IMR-90 (cell line): ENCODE results near the gene ELMO1. TPM values are rescaled to one million over a fixed set of nuclear protein-coding genes. Genes with fewer than 3 reads are reported as not detected.

Experiments used
- ATAC-seq: fragments of 200-7000 bp; cut with Tn5 transposase; 2 replicates; pipeline ENCODE4 v1.9.1; 2020; ENCODE audit warnings: low read depth, mild to moderate bottlenecking, moderate library complexity
- BruUV-seq: library from RNA; stranded (reverse); fragments of 400-500 nt; replicated peaks from 2 replicates; lab custom pipeline; 2021; lab: Mats Ljungman, UMichigan
- CTCF ChIA-PET: fragments of 300-600 bp; formaldehyde crosslinking; extraction: SDS; loops from one replicate; lab custom pipeline; 2021; ENCODE audit warnings: antibody characterized with exemption; lab: Yijun Ruan, JAX
- POLR2A ChIA-PET: fragments of 300-600 bp; sonication (Branson Sonifier 250); formaldehyde crosslinking; loops from one replicate; lab custom pipeline; 2022; ENCODE audit warnings: antibody characterized with exemption; ENCODE audit not compliant: unreplicated experiment; lab: Charles Lee
- DNase-seq: peaks from one replicate; pipeline ENCODE4 v3.0.0; 2013
- H2AFZ ChIP-seq: replicated peaks from 2 replicates; pipeline ENCODE3; 2013; ENCODE audit warnings: low read length, mild to moderate bottlenecking; ENCODE audit not compliant: poor library complexity
- H2AK5ac ChIP-seq: 2 replicates; pipeline ENCODE4 v1.6.1; 2013; ENCODE audit warnings: low read depth, low read length, inconsistent platforms
- H2AK9ac ChIP-seq: replicated peaks from 2 replicates; pipeline ENCODE3; 2013; ENCODE audit warnings: mild to moderate bottlenecking, low read depth, low read length, moderate library complexity; ENCODE audit not compliant: poor library complexity
- H2BK120ac ChIP-seq: 2 replicates; pipeline ENCODE4 v1.6.1; 2013; ENCODE audit warnings: low read depth, low read length, inconsistent platforms
- H2BK15ac ChIP-seq: 3 replicates; pipeline ENCODE4 v1.6.1; 2013; ENCODE audit warnings: low read depth, low read length, inconsistent platforms
- H2BK20ac ChIP-seq: 2 replicates; pipeline ENCODE4 v1.6.1; 2013; ENCODE audit warnings: low read depth, mild to moderate bottlenecking, inconsistent platforms, low read length, moderate library complexity
- H2BK5ac ChIP-seq: 2 replicates; pipeline ENCODE4 v1.6.1; 2013; ENCODE audit warnings: mild to moderate bottlenecking, low read depth, low read length, inconsistent platforms; ENCODE audit not compliant: poor library complexity, severe bottlenecking
- H3K14ac ChIP-seq: replicated peaks from 2 replicates; pipeline ENCODE4 v1.6.1; 2013; ENCODE audit warnings: low read depth, low read length, inconsistent platforms
- H3K18ac ChIP-seq: 2 replicates; pipeline ENCODE4 v1.6.1; 2013; ENCODE audit warnings: low read depth, low read length, control low read depth
- H3K23ac ChIP-seq: 2 replicates; pipeline ENCODE4 v1.6.1; 2013; ENCODE audit warnings: low read depth, low read length, inconsistent platforms
- H3K27ac ChIP-seq: 2 replicates; pipeline ENCODE4 v1.5.1; 2013; ENCODE audit warnings: mild to moderate bottlenecking, control low read depth, low read length; ENCODE audit not compliant: insufficient read depth
- H3K27me3 ChIP-seq: 2 replicates; pipeline ENCODE4 v1.6.1; 2013; ENCODE audit warnings: low read length; ENCODE audit not compliant: control insufficient read depth, insufficient read depth
- H3K36me3 ChIP-seq: 2 replicates; pipeline ENCODE4 v1.6.1; 2013; ENCODE audit warnings: low read length, mixed read lengths; ENCODE audit not compliant: control insufficient read depth, insufficient read depth
- H3K4ac ChIP-seq: 2 replicates; pipeline ENCODE4 v1.6.1; 2013; ENCODE audit warnings: low read depth, low read length, inconsistent platforms
- H3K4me1 ChIP-seq: 2 replicates; pipeline ENCODE4 v1.6.1; 2013; ENCODE audit warnings: low read length, mixed read lengths; ENCODE audit not compliant: control insufficient read depth, insufficient read depth
- H3K4me2 ChIP-seq: 2 replicates; pipeline ENCODE4 v1.6.1; 2013; ENCODE audit warnings: low read depth, mild to moderate bottlenecking, control low read depth, low read length, moderate library complexity
- H3K4me3 ChIP-seq: 2 replicates; pipeline ENCODE4 v1.5.1; 2013; ENCODE audit warnings: low read depth, mild to moderate bottlenecking, control low read depth, low read length, moderate library complexity; ENCODE audit not compliant: insufficient read depth
- H3K56ac ChIP-seq: 2 replicates; pipeline ENCODE4 v1.6.1; 2013; ENCODE audit warnings: low read length, inconsistent platforms; ENCODE audit not compliant: insufficient read depth; ENCODE audit errors: extremely low read depth
- H3K79me1 ChIP-seq, 2 experiments: 2 replicates each; pipeline ENCODE4 v1.6.1; 2013; ENCODE audit warnings: low read length in 2 of 2, inconsistent platforms in 1 of 2, low read depth in 1 of 2
- H3K9ac ChIP-seq: 2 replicates; pipeline ENCODE4 v1.6.1; 2013; ENCODE audit warnings: low read depth, low read length, control low read depth
- H3K9me1 ChIP-seq: 2 replicates; pipeline ENCODE4 v1.6.1; 2013; ENCODE audit warnings: low read length, inconsistent platforms; ENCODE audit not compliant: insufficient read depth
- H3K9me3 ChIP-seq: 2 replicates; pipeline ENCODE4 v1.6.1; 2013; ENCODE audit warnings: low read length; ENCODE audit not compliant: control insufficient read depth, insufficient read depth
- H4K20me1 ChIP-seq: 2 replicates; pipeline ENCODE4 v1.6.1; 2013; ENCODE audit warnings: low read length, inconsistent platforms; ENCODE audit not compliant: insufficient read depth
- H4K5ac ChIP-seq: 2 replicates; pipeline ENCODE4 v1.6.1; 2013; ENCODE audit warnings: mild to moderate bottlenecking, low read depth, low read length, control low read depth
- H4K8ac ChIP-seq, 2 experiments: 2 replicates each; pipeline ENCODE4 v1.6.1; 2013; ENCODE audit warnings: low read depth in 2 of 2, low read length in 2 of 2, control low read depth in 1 of 2, inconsistent platforms in 1 of 2
- H4K91ac ChIP-seq: 2 replicates; pipeline ENCODE4 v1.6.1; 2013; ENCODE audit warnings: low read depth, low read length, inconsistent platforms; ENCODE audit not compliant: insufficient read depth
- BHLHE40 ChIP-seq: fragments of 150-350 bp; IDR thresholded peaks from 2 replicates; pipeline ENCODE4 v1.6.1; 2016; ENCODE audit warnings: mild to moderate bottlenecking, low read depth, low read length
- CEBPB ChIP-seq: IDR thresholded peaks from 2 replicates; pipeline ENCODE4 v1.6.1; 2012; ENCODE audit warnings: low read depth, low read length, improper control_type of control experiment
- FOS ChIP-seq: fragments of 150-350 bp; IDR thresholded peaks from 2 replicates; pipeline ENCODE4 v1.6.1; 2016; ENCODE audit warnings: low read depth, low read length
- MXI1 ChIP-seq: IDR thresholded peaks from 2 replicates; pipeline ENCODE4 v1.6.1; 2012; ENCODE audit warnings: low read depth, mild to moderate bottlenecking, low read length, moderate library complexity, borderline replicate concordance
- POLR2A ChIP-seq: IDR thresholded peaks from 2 replicates; pipeline ENCODE4 v1.6.1; 2012; ENCODE audit warnings: mild to moderate bottlenecking, low read depth, low read length
- RAD21 ChIP-seq: IDR thresholded peaks from 2 replicates; pipeline ENCODE4 v1.6.1; 2012; ENCODE audit warnings: low read length, improper control_type of control experiment
- WGBS, 2 experiments: methylation state at CpG; one replicate each; pipeline versions ENCODE4 v1.1.5 to v1.1.7; 2013; ENCODE audit warnings: missing lambda C conversion rate in 2 of 2; ENCODE audit not compliant: insufficient read length in 1 of 2; ENCODE audit errors: extremely low coverage in 2 of 2; 5-methylcytosine and 5-hydroxymethylcytosine counted together
- dilution Hi-C: fragments of 300-500 bp; cut with HindIII; formaldehyde crosslinking; loops from one replicate; pipeline ENCODE4 v1.14.3; 2018; ENCODE audit warnings: low sequenced_read_pairs; ENCODE audit not compliant: unreplicated experiment
- in situ Hi-C: fragments of 300-500 bp; cut with MboI; formaldehyde crosslinking; loops from 3 replicates; pipeline ENCODE4 v1.14.3; 2019; ENCODE audit warnings: low sequenced_read_pairs, inconsistent platforms, mixed read lengths
- intact Hi-C: fragments of 100-400 bp; cut with micrococcal nuclease; formaldehyde crosslinking; loops from 2 replicates; pipeline ENCODE4 v1.10.0; 2022
- polyA plus RNA-seq, 3 experiments: library from polyadenylated mRNA; depleted of rRNA; stranded (reverse); fragments of >200 nt; gene quantifications; 2 replicates each; pipeline ENCODE4 v1.2.3, GENCODE V29; 2012; ENCODE audit warnings: low replicate concordance in 1 of 3
- total RNA-seq: library from RNA; depleted of rRNA; stranded (reverse); fragments of >200 nt; gene quantifications from 2 replicates; pipeline ENCODE4 v1.2.3, GENCODE V29; 2012

ELMO1 gene
- total and polyA plus RNA-seq, 2 of the 4 experiments (the other 2 are of a cell fraction), result 0.03 TPM; not detected in 1

GRCh38 chr7:37295401-37295800, 153.3 kb downstream of the ELMO1 start:
- no peak overlapping the region for H3K23ac ChIP-seq
- DNase-seq (no peak), ATAC-seq (no peak)
- ChIA-PET CTCF (no interaction called here), POLR2A (no interaction called here)
- H2AK9ac ChIP-seq, result no peak overlapping the region
- H3K4me1 ChIP-seq, result no peaks in the 10 kb centered on the region
- no peaks in the 10 kb centered on the region for H4K20me1 ChIP-seq
- BruUV-seq, result no TSS peak
- no peak overlapping the region for H2BK20ac ChIP-seq
- H3K27ac ChIP-seq, result no peak overlapping the region
- in situ Hi-C loops (no loop called here), intact Hi-C loops (no loop called here), dilution Hi-C loops (no loop called here)
- no peak overlapping the region for H2AK5ac ChIP-seq
- no peak overlapping the region for H3K4ac ChIP-seq
- H2BK120ac ChIP-seq, result no peak overlapping the region
- H3K27me3 ChIP-seq, result no peaks in the 10 kb centered on the region
- H3K56ac ChIP-seq, result no peak overlapping the region
- no peak overlapping the region for H4K8ac ChIP-seq
- no CpG with 5 or more reads among the region's 1 CpG for WGBS, 2 experiments
- H2BK5ac ChIP-seq, result no peak overlapping the region
- TF ChIP-seq CEBPB, result no peak
- TF ChIP-seq FOS, result no peak
- TF ChIP-seq RAD21, result no peak
- no peak for TF ChIP-seq POLR2A
- TF ChIP-seq MXI1, result no peak
- no peak for TF ChIP-seq BHLHE40
- no peak overlapping the region for H3K4me2 ChIP-seq
- H3K14ac ChIP-seq, result no peak overlapping the region
- H2BK15ac ChIP-seq, result no peak overlapping the region
- H4K5ac ChIP-seq, result no peak overlapping the region
- no peak overlapping the region for H2AFZ ChIP-seq
- peaks cover 3% of the 10 kb centered on the region for H3K9me3 ChIP-seq
- H4K91ac ChIP-seq, result no peak overlapping the region
- H3K36me3 ChIP-seq, result no peaks in the 10 kb centered on the region
- H3K9ac ChIP-seq, result no peak overlapping the region
- no peak overlapping the region for H3K18ac ChIP-seq
- no peak overlapping the region for H3K4me3 ChIP-seq
- H3K9me1 ChIP-seq, result no peaks in the 10 kb centered on the region
- no peaks in the 10 kb centered on the region for H3K79me1 ChIP-seq
